PC-3 (cell line): ENCODE results near the gene MDFIC2.

Experiments used
- CTCF ChIP-seq: fragments of 300-600 bp; sonication (generic); conservative IDR thresholded peaks from 2 replicates; pipeline ENCODE4 v1.5.1; 2017; ENCODE audit warnings: antibody characterized with exemption, low read depth, mild to moderate bottlenecking, low read length
- EZH2phosphoT487 ChIP-seq: fragments of 300-600 bp; sonication (generic); IDR thresholded peaks from 2 replicates; pipeline ENCODE4 v1.6.1; 2018; ENCODE audit warnings: mild to moderate bottlenecking, antibody characterized with exemption, low read length, borderline replicate concordance

DNA sequence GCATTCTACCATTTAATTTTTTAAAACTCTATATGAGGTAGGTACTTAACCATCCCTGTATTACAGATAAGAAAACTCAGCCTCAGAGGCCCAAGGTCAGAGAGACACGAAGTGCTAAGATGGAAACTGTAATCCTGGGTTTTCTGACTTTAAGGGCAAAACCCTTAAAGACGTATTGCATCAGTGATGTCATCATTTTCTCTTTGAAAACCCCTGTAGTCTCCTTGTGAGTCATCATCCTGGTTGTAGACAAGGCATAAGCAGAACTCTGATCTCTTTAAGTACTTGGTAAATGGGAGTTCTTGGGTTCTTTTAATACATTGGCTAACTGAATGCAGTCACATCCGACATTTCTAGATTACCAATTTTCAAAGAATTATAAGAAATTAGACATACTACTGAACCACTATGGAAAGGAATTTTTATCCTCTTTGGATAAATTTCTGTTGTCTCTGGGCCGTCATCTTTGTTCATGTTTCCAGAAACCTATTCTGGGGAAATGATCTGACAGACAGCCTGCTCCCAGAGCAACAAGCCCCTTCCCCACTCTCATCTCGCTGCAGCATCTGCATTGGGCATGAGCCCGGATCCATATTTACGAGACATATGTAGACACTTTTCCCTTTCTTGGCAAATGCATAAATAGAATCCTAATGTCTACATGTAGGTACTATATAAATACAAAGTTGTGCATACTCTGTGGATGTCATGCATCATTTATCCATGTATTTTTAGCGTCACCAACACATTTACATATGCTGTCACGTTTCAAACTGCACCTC lies 48.7 kb upstream of the MDFIC2 start:
- no peak for TF ChIP-seq CTCF
- no peak for TF ChIP-seq EZH2phosphoT487
